Endothelial cell of umbilical vein (primary cell): Measurements from ENCODE around the gene SMARCAL1. TPM values are rescaled to one million over a fixed set of nuclear protein-coding genes. Genes with fewer than 3 reads are reported as not detected.

ENCODE experiments used
- BruUV-seq: library from RNA; stranded (reverse); fragments of 400-500 nt; replicated peaks from 2 replicates; lab custom pipeline; 2021; lab: Mats Ljungman, UMichigan
- CTCF ChIA-PET: fragments of 300-600, 350-600 bp; sonication (Branson Sonifier 250); formaldehyde crosslinking; loops from one replicate; lab custom pipeline; 2021; ENCODE audit warnings: antibody characterized with exemption, inconsistent platforms; lab: Charles Lee
- POLR2A ChIA-PET: fragments of 300-600, 350-600 bp; sonication (Branson Sonifier 250); formaldehyde crosslinking; loops from one replicate; lab custom pipeline; 2021; ENCODE audit warnings: antibody characterized with exemption, inconsistent platforms; lab: Charles Lee
- DNase-seq: peaks from one replicate; pipeline ENCODE4 v3.0.0-alpha.2; 2011; ENCODE audit warnings: low read depth, low spot score
- FAIRE-seq: peaks from 2 replicates; lab custom pipeline; 2011; peaks lifted over from hg19 to GRCh38; lab: Jason Lieb, UNC
- H2AFZ ChIP-seq: 2 replicates; pipeline ENCODE4 v1.6.0; 2012; ENCODE audit warnings: low read depth, low read length, control low read depth, inconsistent platforms
- H3K27ac ChIP-seq: 2 replicates; pipeline ENCODE4 v1.5.1; 2011; ENCODE audit warnings: low read depth, mild to moderate bottlenecking, control low read depth, low read length, moderate library complexity; ENCODE audit not compliant: insufficient read depth
- H3K27me3 ChIP-seq, 2 experiments: 2 replicates each; pipeline versions ENCODE4 v1.6.0 to v1.6.1; 2011; ENCODE audit warnings: low read length in 2 of 2, mixed read lengths in 1 of 2; ENCODE audit not compliant: control insufficient read depth in 2 of 2, insufficient read depth in 2 of 2
- H3K36me3 ChIP-seq, 2 experiments: 2 replicates in 1 of 2; 3 replicates in 1 of 2; pipeline ENCODE4 v1.5.1; 2011; ENCODE audit warnings: low read length in 2 of 2, mild to moderate bottlenecking in 1 of 2, moderate library complexity in 1 of 2; ENCODE audit not compliant: control insufficient read depth in 2 of 2, insufficient read depth in 2 of 2; ENCODE audit errors: extremely low read depth in 1 of 2
- H3K4me1 ChIP-seq: 3 replicates; pipeline ENCODE4 v1.5.1; 2011; ENCODE audit warnings: mild to moderate bottlenecking, low read length; ENCODE audit not compliant: control insufficient read depth, insufficient read depth; ENCODE audit errors: extremely low read depth
- H3K4me2 ChIP-seq: 2 replicates; pipeline ENCODE4 v1.6.1; 2011; ENCODE audit warnings: low read length, control low read depth, mixed read lengths; ENCODE audit not compliant: insufficient read depth
- H3K4me3 ChIP-seq, 3 experiments: fragments of 200-600 bp in 1 of 3; sonication (generic), shearing (Covaris generic) in 1 of 3; replicated peaks in 1 of 3; 2 replicates each; pipeline ENCODE4 v1.5.1; 2011 to 2016; ENCODE audit warnings: control low read depth in 3 of 3, low read length in 3 of 3, mild to moderate bottlenecking in 2 of 3, inconsistent platforms in 1 of 3, low read depth in 1 of 3, moderate library complexity in 1 of 3; ENCODE audit not compliant: insufficient read depth in 1 of 3
- H3K79me2 ChIP-seq: 2 replicates; pipeline ENCODE4 v1.6.0; 2012; ENCODE audit warnings: low read length, inconsistent platforms; ENCODE audit not compliant: control insufficient read depth, insufficient read depth
- H3K9ac ChIP-seq: replicated peaks from 2 replicates; pipeline ENCODE3; 2011; ENCODE audit warnings: low read length, control low read depth; ENCODE audit not compliant: insufficient read depth; ENCODE audit errors: extremely low read depth
- H3K9me1 ChIP-seq: replicated peaks from 3 replicates; pipeline ENCODE4 v1.6.0; 2011; ENCODE audit warnings: mild to moderate bottlenecking, low read length; ENCODE audit not compliant: control insufficient read depth, insufficient read depth; ENCODE audit errors: extremely low read depth
- H3K9me3 ChIP-seq: replicated peaks from 2 replicates; pipeline ENCODE4 v1.5.1; 2012; ENCODE audit warnings: low read length, inconsistent platforms; ENCODE audit not compliant: control insufficient read depth, insufficient read depth
- H4K20me1 ChIP-seq: replicated peaks from 2 replicates; pipeline ENCODE3; 2011; ENCODE audit warnings: mild to moderate bottlenecking, low read length; ENCODE audit not compliant: control insufficient read depth, insufficient read depth; ENCODE audit errors: extremely low read depth
- EZH2 ChIP-seq: IDR thresholded peaks from 2 replicates; pipeline ENCODE4 v1.6.1; 2012; ENCODE audit warnings: borderline replicate concordance, low read depth, mild to moderate bottlenecking, moderate library complexity, low read length, inconsistent platforms; ENCODE audit not compliant: severe bottlenecking
- FOS ChIP-seq: IDR thresholded peaks from 2 replicates; pipeline ENCODE4 v1.6.1; 2011; ENCODE audit warnings: mild to moderate bottlenecking, low read length, moderate library complexity, borderline replicate concordance; ENCODE audit not compliant: insufficient read depth
- GATA2 ChIP-seq: IDR thresholded peaks from 2 replicates; pipeline ENCODE4 v1.7.0; 2011; ENCODE audit warnings: low read depth, mild to moderate bottlenecking, moderate library complexity, mixed read lengths, low read length; ENCODE audit not compliant: insufficient read length, insufficient read depth
- JUN ChIP-seq: IDR thresholded peaks from 2 replicates; pipeline ENCODE4 v1.6.1; 2011; ENCODE audit warnings: borderline replicate concordance, low read depth; ENCODE audit not compliant: insufficient read length, insufficient read depth
- MYC ChIP-seq: IDR thresholded peaks from one replicate; pipeline ENCODE4 v1.6.1; 2011; ENCODE audit warnings: mild to moderate bottlenecking, low read depth, low read length
- POLR2A ChIP-seq: IDR thresholded peaks from 2 replicates; pipeline ENCODE4 v1.6.1; 2012; ENCODE audit warnings: low read depth, mild to moderate bottlenecking, control low read depth, low read length
- POLR2AphosphoS5 ChIP-seq: IDR thresholded peaks from 2 replicates; pipeline ENCODE4 v1.6.1; 2012; ENCODE audit warnings: low read depth, mild to moderate bottlenecking, control low read depth, low read length, moderate library complexity; ENCODE audit not compliant: insufficient read depth
- dilution Hi-C: fragments of 300-500 bp; cut with MboI; formaldehyde crosslinking; loops from one replicate; pipeline ENCODE4 v1.15.0; 2019; ENCODE audit warnings: low sequenced_read_pairs; ENCODE audit not compliant: extremely low pct_ligation_motif_present
- intact Hi-C: fragments of 100-400 bp; cut with micrococcal nuclease; formaldehyde crosslinking; loops from one replicate; pipeline ENCODE4 v1.10.0; 2022
- polyA plus RNA-seq, 4 experiments: library from polyadenylated mRNA; depleted of rRNA in 3 of 4; stranded (reverse) in 3 of 4; unstranded in 1 of 4; fragments of >200 nt; gene quantifications; 2 replicates each; pipeline versions ENCODE4 v1.2.1 to v1.2.3, GENCODE V29; 2011 to 2012; ENCODE audit warnings: missing spikeins in 1 of 4
- total RNA-seq: library from RNA; stranded (reverse); gene quantifications from 2 replicates; pipeline ENCODE4 v1.2.3, GENCODE V29; 2021
- TF ChIP-seq, protein P1 (sequence below), 2 donors: IDR thresholded peaks; 1 replicate in 1 of 2; 2 replicates in 1 of 2; pipeline ENCODE4 v1.5.1; 2011; ENCODE audit warnings: low read length in 2 of 2, mild to moderate bottlenecking in 2 of 2, moderate library complexity in 2 of 2, control low read depth in 1 of 2, inconsistent platforms in 1 of 2, low read depth in 1 of 2; ENCODE audit not compliant: insufficient read depth in 1 of 2; ENCODE audit errors: extremely low read depth in 1 of 2
- TF ChIP-seq, protein P2 (sequence below): IDR thresholded peaks from 2 replicates; pipeline ENCODE4 v1.6.1; 2011; ENCODE audit not compliant: insufficient read depth, insufficient read length

Gene SMARCAL1
- total and polyA plus RNA-seq, 2 donors (not counting 3 experiments of a cell fraction or from before 2014, with no cell fraction given), result 25.4 to 30.7 TPM

DNA sequence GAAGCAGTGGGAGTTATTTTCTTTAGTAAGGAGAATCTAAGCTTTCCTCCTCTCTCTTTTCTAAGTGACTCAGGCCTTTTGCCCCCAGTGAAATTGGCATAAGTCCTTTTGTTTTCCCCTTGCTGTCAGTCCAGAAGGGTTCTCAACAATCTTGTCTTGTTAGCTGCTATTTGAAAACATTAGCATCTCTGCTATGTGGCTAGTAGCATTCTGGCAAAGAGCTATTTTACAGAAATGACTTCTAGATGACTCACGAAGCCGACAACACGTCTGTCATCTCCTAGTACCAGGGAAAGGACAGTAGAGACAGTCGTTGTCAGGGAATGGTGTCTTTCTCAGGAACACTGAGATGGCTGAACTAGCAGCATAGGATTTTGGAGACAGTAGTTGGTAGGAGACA lies 14.7 kb downstream of the SMARCAL1 start:
- BruUV-seq, result no TSS peak
- no peak overlapping the region for H3K9ac ChIP-seq
- no peaks in the 10 kb centered on the region for H3K9me1 ChIP-seq
- no peak overlapping the region for H2AFZ ChIP-seq
- no peak overlapping the region for H3K4me2 ChIP-seq
- CTCF ChIA-PET, result no interaction called here
- POLR2A ChIA-PET, result no interaction called here
- intact Hi-C loops (no loop called here), dilution Hi-C loops (no loop called here)
- TF ChIP-seq POLR2AphosphoS5, result no peak
- TF ChIP-seq POLR2A, result no peak
- peak; percentile 17 for TF ChIP-seq JUN
- no peak for TF ChIP-seq GATA2
- no peak for TF ChIP-seq EZH2
- peak; percentile 21 for TF ChIP-seq FOS
- H3K36me3 ChIP-seq, result peaks cover 8 to 38% of the 10 kb centered on the region in 2 experiments
- H3K4me3 ChIP-seq, result no peak overlapping the region
- no peaks in the 10 kb centered on the region for H4K20me1 ChIP-seq
- H3K27ac ChIP-seq, result no peak overlapping the region
- no peaks in the 10 kb centered on the region for H3K79me2 ChIP-seq
- peaks cover 2% of the 10 kb centered on the region for H3K9me3 ChIP-seq
- H3K4me1 ChIP-seq, result peaks cover 8% of the 10 kb centered on the region
- FAIRE-seq, result peak; percentile 52
- H3K27me3 ChIP-seq, result no peaks in the 10 kb centered on the region
- DNase-seq, result no peak

DNA sequence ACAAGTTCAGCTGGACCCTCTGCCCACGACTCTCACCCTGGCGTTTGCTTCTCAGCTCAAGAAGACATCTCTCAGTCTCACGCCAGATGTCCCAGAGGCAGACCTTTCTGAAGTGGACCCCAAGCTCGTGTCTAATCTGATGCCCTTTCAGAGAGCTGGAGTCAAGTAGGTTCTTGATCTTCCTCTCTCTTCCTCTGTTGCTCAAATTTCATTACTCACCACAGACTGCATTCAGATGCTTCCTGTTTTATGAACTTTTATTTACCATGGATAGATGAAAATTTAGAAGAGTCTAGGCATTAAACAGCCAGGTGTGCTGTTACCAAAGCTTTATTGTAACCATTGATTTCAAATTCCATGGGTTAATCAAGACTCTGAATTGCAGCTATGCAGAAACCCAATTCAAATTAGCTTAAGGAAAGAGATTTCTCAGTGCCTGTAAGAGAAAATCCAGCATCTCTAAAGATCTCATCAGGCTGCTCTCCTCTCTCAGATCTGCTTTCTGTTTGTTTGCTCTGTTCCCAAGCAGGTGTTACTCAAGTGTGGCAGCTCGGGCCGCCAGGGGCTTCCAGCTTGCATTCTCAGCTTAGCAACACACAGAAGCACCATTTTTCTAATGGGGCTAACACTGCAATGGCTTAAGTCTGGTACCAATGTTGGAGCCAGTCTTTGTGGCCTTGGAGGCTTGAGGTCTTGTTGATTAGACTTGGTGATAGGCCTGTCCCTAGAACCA lies 16.5 kb downstream of the SMARCAL1 start:
- intact Hi-C loops, result no loop called here
- Histone ChIP-seq H3K9me1 (no peaks in the 10 kb centered on the region), H2AFZ (no peak overlapping the region), H3K36me3 (peaks cover 8 to 36% of the 10 kb centered on the region in 2 experiments), H3K9me3 (peaks cover 2% of the 10 kb centered on the region), H3K79me2 (no peaks in the 10 kb centered on the region), H3K4me3 (no peak overlapping the region), H3K4me1 (peaks cover 8% of the 10 kb centered on the region), H3K27me3 (no peaks in the 10 kb centered on the region), H3K4me2 (no peak overlapping the region), H3K27ac (no peak overlapping the region), H4K20me1 (no peaks in the 10 kb centered on the region), H3K9ac (no peak overlapping the region)
- CTCF ChIA-PET, result no interaction called here
- TF ChIP-seq MYC, result no peak
- TF ChIP-seq EZH2, result no peak
- TF ChIP-seq GATA2, result no peak
- TF ChIP-seq POLR2A, result no peak
- TF ChIP-seq, protein P1, sequence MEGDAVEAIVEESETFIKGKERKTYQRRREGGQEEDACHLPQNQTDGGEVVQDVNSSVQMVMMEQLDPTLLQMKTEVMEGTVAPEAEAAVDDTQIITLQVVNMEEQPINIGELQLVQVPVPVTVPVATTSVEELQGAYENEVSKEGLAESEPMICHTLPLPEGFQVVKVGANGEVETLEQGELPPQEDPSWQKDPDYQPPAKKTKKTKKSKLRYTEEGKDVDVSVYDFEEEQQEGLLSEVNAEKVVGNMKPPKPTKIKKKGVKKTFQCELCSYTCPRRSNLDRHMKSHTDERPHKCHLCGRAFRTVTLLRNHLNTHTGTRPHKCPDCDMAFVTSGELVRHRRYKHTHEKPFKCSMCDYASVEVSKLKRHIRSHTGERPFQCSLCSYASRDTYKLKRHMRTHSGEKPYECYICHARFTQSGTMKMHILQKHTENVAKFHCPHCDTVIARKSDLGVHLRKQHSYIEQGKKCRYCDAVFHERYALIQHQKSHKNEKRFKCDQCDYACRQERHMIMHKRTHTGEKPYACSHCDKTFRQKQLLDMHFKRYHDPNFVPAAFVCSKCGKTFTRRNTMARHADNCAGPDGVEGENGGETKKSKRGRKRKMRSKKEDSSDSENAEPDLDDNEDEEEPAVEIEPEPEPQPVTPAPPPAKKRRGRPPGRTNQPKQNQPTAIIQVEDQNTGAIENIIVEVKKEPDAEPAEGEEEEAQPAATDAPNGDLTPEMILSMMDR (IDR thresholded peaks at IDR 0.05; ENCODE audit: extremely low read depth in 1 of 2, insufficient read depth in 1 of 2, low read depth in 1 of 2, low read length in 2 of 2), result no peak
- TF ChIP-seq FOS, result no peak
- TF ChIP-seq JUN, result no peak
- TF ChIP-seq, protein P2, sequence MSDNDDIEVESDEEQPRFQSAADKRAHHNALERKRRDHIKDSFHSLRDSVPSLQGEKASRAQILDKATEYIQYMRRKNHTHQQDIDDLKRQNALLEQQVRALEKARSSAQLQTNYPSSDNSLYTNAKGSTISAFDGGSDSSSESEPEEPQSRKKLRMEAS, result no peak
- no peak for TF ChIP-seq POLR2AphosphoS5
- DNase-seq (no peak), FAIRE-seq (no peak)
- dilution Hi-C loops, result no loop called here
- POLR2A ChIA-PET, result no interaction called here
- no TSS peak for BruUV-seq
